GM21737 (cell line): Measurements from ENCODE around the gene METTL1.
A peak's percentile ranks its signal among the peaks of the same experiment; 100 is the strongest.
"Not testable (repeated sequence)": the region's sequence is repeated elsewhere in the genome, so short reads cannot be mapped to it uniquely, and the experiment has no call there.

Experiments
- ATAC-seq: cut with Tn5 transposase; IDR thresholded peaks from one replicate; pipeline ENCODE4 v1.9.1; 2021; ENCODE audit warnings: mild to moderate bottlenecking, moderate library complexity; ENCODE audit not compliant: unreplicated experiment

Gene METTL1

DNA sequence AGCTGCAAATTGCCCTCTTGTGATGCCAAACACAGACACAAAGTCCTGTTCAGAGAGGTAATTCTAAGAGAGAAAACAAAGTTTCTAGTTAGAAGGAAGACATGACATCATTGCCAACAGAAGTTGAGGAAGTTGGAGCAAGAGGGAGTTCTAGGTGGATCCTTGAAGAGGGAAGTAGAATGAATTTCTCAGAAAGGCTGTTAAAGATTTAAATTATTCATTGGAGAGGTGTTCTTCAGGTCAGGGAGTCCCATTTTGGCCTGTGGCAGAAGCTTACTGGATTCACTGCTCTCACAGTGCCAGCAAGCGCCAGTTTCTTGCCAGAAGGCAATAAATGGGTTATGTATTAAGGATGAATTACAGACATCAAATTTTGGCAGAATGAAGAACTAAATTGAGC, 26.0 kb upstream of the METTL1 start:
- ATAC-seq = no peak

DNA sequence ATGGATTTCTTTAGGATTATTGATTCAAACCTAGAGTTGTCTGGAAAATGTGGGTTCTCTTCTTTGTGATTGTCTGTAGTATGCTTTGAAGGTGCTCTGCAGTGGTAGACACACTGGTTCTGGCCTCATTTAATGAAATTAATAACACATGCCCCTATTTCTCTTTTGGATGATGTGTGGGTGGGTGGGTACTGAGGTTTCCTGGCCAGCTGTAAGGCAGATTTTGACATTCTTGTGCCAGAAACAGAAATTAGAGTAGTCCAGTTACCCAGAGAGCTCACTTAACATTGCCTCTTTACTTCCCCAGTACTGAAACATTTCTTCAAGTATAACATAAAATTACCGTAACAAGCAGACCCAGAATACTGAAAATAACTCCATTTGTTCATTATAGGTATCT, 25.1 kb upstream of the METTL1 start:
- no peak for ATAC-seq

GRCh38 chr12:57795354-57795753, 23.4 kb upstream of the METTL1 start:
- no peak for ATAC-seq

DNA sequence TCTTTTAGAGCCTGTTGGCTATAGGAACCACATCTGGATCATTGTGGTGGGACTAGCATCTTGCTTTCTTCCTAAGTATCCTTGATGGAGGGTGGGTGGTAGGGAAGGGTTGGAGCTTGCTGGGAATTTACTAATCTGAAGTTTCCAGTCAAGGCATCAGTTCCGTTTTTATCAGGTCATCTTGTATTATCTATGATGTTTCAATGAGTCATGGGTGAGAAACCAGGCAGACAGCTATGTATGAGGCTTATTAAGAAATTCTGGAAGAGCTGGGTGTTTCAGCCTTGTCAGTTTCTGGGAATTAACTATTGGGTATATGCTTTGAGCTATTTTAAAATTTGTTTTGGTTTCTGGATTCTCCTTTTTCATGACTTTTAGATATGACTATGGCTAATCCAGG, 22.0 kb upstream of the METTL1 start:
- no peak for ATAC-seq

DNA sequence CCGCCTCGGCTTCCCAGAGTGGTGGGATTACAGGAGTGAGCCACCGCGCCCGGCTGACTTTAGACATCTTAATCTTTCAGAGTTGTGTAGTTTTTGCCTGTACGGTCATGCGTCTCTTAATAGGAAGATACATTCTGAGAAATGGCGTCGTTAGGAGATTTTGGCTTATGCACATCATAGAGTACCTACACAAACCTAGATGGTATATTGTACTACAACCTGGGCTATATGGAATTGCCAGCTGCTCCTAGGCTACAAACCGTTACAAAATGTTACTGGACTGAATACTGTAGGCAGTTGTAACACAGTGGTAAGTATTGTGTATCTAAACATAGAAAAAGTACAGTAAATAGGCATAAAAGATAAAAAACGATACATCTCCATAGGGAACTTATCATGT, 12.0 kb upstream of the METTL1 start:
- ATAC-seq = no peak

DNA sequence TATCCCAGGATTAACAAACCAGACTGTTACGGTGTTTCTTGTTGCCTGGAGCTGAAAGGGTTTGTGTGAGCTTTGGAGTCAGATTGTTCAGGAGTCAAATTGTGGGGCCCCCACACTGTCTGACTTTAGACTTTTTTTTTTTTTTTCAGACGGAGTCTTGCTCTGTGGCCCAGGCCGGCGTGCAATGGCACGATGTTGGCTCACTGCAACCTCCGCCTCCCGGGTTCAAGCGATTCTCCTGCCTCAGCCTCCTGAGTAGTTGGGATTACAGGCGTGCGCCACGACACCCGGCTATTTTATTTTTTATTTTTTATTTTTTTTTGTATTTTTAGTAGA, 11.5 kb upstream of the METTL1 start:
- ATAC-seq = no peak

DNA sequence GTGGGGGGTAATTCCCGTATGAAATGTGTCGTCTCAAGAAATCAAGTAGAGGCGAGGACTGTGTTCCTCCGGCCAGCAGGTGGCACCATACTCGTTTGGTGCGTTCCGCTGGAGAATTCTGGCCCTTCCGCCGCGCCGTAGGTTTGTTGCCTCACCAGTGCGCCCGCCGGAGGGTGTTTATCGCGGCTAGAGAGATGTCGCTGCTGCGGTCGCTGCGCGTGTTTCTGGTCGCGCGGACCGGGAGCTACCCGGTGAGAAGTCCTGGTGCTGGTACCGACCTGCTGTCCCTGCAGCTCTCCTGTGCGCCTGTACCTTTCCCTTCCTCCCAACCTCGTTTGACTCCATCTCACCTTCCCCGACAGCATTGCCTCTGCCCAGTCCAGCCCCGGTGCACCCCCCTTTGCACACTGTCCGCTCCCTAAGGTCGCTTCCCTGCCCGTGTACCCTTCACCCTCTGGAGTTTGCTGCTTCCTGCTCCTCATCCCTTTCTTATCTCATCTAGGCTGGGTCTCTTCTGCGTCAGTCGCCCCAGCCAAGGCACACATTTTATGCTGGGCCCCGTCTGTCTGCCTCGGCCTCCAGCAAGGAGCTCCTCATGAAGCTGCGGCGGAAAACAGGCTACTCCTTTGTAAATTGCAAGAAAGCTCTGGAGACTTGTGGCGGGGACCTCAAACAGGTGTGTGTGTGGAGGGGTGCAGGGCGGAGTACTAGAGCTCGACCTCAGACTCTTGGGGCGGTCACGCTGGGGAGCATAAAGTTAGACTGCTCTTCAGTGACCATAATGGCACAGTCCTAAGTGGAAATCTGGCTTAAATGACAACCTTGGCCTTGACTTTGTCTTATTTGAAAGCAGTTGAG, 10.9 kb upstream of the METTL1 start, which contains the start of gene TSFM:
Gene TSFM (plus strand): TSS at position 180 of the 858 bp plus-strand sequence. CDS start 15 bp downstream, at position 195.
- peak; percentile 88 for ATAC-seq

- ATAC-seq = no peak
These were observed 10.3 kb upstream of the METTL1 start for GRCh38 chr12:57782243-57782607.

DNA sequence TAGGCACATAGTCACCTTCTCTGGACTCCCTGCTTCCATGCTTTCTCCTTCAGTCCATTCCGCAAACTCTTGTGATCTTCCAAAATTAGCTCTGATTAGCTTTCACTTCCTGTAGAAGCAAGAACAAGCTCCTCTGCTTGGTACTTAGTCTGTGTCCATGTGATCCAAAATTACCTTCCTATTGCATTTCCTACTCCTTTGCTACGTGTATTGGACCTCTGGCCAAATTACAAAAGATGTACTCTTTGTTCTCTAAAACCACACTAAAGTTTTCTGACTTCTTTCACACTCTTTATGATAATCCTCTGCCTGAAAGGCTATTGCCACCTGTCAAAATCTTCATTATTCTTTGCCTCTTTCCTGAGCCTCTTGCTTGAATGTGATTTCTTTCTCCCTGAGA, 9.9 kb upstream of the METTL1 start:
- no peak for ATAC-seq

DNA sequence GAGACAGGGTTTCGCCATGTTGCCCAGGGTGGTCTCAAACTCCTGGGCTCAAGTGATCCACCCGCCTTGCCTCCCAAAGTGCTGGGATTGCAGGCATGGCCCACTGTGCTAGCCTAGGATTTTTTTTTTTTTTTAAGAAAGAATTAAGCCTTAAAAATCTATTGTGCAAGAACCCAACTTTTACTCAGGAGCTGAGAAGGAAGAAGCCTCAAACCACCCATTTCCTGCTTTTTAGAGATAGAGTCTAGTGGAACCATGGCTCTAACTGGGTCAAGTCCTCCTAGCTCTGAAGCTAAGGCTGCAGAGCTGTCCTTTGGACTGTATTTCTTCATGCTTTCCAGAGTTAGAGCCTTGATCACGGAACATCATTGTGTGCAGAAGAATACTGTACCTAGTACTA, 9.3 kb upstream of the METTL1 start:
- ATAC-seq = no peak

GRCh38 chr12:57780284-57780897, 8.5 kb upstream of the METTL1 start:
- ATAC-seq = no peak

DNA sequence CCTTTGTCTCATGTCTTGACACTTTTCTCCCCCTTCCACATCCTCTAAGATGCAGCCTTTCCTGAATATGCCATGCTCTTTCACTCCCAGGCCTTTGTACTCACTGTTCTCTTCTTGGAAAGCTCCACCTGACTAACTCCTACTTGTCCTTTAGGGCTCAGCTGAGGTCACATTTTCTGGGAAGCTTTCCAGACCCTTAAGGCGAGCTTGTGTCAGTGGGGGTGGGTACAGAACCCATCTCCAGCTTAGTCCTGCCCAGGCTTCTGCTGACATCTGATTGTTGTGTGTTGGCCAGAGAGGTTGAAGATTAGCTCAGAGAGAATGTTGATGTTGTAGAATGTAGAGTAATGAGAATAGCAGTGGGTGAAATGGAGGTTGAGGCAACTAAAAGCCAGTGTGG, 7.8 kb upstream of the METTL1 start:
- ATAC-seq = no peak

DNA sequence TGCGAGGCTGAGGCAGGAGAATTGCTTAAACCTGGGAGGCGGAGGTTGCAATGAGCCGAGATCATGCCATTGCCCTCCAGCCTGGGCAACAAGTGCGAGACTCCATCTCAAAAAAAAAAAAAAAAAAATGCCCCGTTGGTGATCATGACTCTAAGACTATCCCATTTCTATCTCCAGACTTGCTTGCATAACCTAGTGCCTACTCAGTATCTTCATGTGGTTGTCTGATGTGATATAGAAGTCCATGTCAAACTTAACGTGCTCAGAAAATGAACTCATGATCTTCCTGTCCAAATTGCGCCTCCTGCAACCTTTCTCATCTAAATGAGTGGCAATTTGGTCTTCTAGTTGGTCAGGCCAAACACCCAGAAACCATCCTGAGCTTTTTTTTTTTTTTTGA, 6.0 kb upstream of the METTL1 start:
- ATAC-seq = no peak

- ATAC-seq = no peak
These were observed 5.5 kb upstream of the METTL1 start for GRCh38 chr12:57777367-57777766.

GRCh38 chr12:57776247-57776587, 4.3 kb upstream of the METTL1 start:
- no peak for ATAC-seq

- no peak for ATAC-seq
These were observed 3.8 kb upstream of the METTL1 start for GRCh38 chr12:57775563-57776246.

DNA sequence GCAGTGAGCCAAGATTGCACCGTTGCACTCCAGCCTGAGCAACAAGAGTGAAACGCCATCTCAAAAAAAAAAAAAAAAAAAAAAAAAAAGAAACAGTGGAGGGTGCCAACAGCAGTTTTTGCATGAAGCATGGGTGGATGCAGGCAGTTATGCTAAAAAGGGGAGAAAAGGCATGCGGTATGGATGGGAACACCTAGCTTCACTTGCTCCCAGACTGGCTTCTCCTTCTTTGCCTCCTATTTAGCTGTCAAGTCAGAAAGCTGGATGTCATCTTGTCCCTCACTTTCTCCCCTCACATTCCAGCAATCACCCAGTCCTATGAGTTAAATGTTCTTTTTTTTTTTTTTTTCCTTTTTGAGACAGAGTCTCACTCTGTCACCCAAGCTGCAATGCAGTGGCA, 3.1 kb upstream of the METTL1 start:
- no peak for ATAC-seq

GRCh38 chr12:57774634-57775033, 2.7 kb upstream of the METTL1 start:
- ATAC-seq = not testable (repeated sequence)

DNA sequence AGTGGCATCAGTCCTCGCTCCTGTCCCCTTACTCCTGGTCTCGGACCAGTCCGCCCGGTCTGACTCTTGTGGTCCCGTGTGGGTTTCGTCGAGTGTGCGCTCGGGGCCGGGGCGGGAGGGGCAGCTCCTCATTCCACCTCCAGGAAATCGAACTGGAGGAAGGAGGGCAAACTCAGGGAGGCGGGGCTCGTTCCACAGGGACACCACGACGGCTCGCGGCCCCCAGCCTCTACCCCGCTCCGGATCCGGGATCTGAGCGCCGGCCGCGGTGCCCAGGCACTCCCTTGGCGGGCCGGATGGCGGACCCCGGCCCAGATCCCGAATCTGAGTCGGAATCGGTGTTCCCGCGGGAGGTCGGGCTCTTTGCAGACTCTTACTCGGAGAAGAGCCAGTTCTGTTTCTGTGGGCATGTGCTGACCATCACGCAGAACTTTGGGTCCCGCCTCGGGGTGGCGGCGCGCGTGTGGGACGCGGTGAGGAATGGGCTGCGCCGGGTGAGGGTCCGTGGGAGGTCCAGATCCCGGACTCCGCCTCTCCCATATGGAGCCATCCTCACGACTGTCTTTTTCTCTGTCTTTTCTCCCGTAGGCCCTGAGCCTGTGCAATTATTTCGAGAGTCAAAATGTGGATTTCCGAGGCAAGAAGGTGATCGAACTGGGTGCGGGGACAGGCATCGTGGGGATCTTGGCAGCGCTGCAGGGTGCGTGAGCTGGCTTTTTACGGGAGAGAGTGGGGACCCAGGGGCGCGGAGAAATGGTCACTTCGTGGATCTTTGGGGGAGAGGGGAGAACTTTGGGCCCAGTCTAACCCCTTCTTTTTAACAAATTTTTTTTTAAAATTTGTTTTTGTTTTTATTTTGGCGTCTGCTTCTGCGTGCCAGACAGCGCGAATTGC, 771 bp upstream of the METTL1 start, which contains the start of gene EEF1AKMT3:
Gene EEF1AKMT3 (plus strand): TSS at position 186 of the 894 bp plus-strand sequence. CDS start 111 bp downstream, at position 297.
- peak; percentile 12 for ATAC-seq

- ATAC-seq = peak; percentile 62
These were observed 551 bp downstream of the METTL1 start for GRCh38 chr12:57771236-57771872.
